AG20443 (cell line): Measurements from ENCODE around the gene CDK1.
"Not testable (repeated sequence)": the region's sequence is repeated elsewhere in the genome, so short reads cannot be mapped to it uniquely, and the experiment has no call there.

Source experiments
- DNase-seq: peaks from one replicate; pipeline ENCODE4 v3.0.0; 2012; ENCODE audit warnings: low spot score, mixed read lengths

CDK1 gene

GRCh38 chr10:60816628-60817397 is 38.5 kb downstream of the CDK1 start:
- peak; percentile 82 for DNase-seq

GRCh38 chr10:60817398-60817805 is 39.1 kb downstream of the CDK1 start:
- peak; percentile 60 for DNase-seq

GRCh38 chr10:60818134-60818770 is 40.0 kb downstream of the CDK1 start:
- DNase-seq = peak; percentile 58

DNA sequence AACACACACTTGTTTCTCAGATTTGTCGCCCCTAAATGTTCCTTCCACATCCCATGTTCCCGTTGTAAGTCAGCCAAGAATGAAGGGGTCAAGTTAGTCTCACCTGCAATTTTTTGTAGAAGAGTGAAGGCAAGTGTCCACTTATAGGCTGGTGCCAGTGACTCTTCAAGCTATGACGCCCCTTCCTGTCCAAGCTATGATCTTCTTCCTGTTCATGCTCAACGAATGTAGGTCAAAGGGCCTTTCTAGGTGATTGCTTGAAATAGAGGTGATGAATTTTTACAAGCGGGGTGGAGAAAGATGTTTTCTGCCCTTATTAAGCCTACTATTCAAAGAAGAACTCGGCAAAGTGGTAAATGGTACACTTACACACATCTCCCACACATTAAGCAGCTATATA is 41.0 kb downstream of the CDK1 start:
- no peak for DNase-seq

GRCh38 chr10:60820093-60820754 is 41.9 kb downstream of the CDK1 start:
- DNase-seq = peak; percentile 29

GRCh38 chr10:60821656-60822055 is 43.4 kb downstream of the CDK1 start:
- no peak for DNase-seq

- no peak for DNase-seq
Measured at GRCh38 chr10:60822809-60823208, 44.5 kb downstream of the CDK1 start.

DNA sequence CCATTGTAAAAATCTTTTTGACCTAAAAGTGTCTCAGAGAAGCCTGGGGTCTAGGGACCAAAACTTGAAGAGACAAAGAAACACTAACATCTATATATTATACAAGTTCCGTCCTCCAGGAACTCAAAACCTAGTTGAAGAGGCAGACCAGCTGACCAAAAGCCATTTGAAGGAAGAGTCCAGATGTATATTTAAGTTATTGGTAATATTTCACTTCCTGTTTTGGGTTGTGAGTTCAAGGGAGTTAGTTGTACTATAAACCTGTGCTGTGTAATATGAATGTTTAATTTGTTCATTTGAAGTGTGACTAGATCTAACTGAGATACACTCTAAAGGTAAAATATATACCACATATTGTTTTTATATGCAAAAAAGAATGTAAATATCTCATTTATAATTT is 45.0 kb downstream of the CDK1 start:
- DNase-seq = no peak

GRCh38 chr10:60825520-60825919 is 47.2 kb downstream of the CDK1 start:
- no peak for DNase-seq

- peak; percentile 69 for DNase-seq
Measured at GRCh38 chr10:60827791-60828488, 49.7 kb downstream of the CDK1 start.

GRCh38 chr10:60828489-60828852 is 50.2 kb downstream of the CDK1 start:
- no peak for DNase-seq

DNA sequence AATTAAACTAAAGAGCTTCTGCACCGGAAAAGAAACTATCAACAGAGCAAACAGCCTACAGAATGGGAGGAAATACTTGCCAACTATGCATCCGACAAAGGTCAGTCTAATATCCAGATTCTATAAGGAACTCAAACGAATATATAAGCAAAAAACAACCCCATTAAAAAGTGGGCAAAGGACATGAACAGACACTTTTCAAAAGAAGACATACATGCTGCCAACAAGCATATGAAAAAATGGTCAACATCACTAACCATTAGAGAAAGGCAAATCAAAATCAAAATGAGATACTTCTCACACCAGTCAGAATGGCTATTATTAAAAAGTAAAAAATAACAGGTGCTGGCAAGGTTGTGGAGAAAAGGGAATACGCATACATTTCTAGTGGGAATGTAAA is 53.9 kb downstream of the CDK1 start:
- DNase-seq = not testable (repeated sequence)

DNA sequence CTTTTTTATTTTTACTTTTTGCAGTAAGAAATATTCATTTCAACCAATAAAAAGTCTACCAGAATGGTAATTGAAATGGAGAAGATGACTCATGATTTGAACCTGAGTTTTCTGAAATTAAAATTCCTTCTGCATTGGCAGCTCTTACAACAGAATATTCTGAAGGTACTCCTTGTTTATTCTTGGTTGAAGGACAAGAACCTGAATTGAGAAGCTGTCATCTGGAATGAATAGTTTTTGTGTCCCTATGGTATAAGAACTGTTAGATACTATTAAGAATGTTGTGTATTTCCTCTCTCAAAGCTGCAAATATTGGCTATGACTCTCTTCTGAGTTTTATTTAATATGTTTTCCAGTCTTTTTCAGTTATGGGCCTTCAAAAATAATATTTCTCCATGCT is 56.1 kb downstream of the CDK1 start:
- no peak for DNase-seq

DNA sequence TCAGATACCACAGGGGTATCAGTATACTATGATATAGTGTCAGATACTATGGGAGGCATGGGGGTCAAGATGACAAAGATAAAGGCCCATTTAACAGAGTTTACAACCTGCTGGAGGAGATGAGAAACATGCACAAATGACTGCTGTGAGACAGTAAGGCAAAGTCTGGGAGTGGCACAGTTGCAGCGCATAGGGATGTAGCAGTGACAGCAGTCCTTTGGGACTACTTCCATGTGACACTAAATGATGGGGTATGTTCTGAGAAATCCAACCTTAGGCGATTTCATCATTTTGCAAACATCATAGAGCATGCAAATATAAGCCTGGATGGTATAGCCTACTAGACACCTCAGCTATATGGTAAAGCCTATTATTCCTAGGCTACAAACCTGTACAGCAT is 56.8 kb downstream of the CDK1 start:
- DNase-seq = no peak

DNA sequence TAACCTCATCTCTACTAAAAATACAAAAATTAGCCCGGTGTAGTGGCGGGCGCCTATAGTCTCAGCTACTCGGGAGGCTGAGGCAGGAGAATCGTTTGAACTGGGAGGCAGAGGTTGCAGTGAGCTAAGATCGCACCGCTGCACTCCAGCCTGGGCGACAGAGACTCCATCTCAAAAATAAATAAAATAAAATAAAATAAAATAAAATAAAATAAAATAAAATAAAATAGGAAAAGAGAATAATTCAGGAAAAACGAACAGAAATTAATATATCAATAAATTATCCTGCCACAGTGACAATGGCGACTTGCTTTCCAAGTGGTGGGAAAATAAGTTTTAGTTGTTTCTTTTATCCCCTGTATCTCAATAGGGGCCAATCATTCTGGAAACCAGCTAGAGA is 62.9 kb downstream of the CDK1 start:
- DNase-seq = not testable (repeated sequence)

DNA sequence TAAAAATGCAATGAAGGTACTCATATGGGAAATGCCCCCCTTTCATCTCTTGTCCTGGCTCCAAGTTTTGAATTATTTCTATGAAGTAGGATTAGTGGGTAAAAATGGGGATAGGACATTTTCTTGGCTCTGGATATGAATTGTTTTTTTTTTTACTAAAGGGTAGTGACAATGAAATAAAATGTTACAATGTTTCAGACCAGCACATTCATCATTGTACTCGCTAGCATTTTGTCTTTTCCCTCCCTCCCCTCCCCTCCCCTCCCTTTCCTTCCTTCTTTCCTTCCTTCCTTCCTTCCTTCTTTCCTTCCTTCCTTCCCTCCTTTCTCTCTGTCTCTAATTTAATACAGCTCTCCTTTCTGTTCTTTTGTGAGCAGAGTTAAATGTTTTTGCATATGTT is 64.4 kb downstream of the CDK1 start:
- DNase-seq = no peak
